GM21717 (cell line): ENCODE measurements around the gene ANGEL2.
"Not testable (repeated sequence)": the region's sequence is repeated elsewhere in the genome, so short reads cannot be mapped to it uniquely, and the experiment has no call there.

Source experiments
- ATAC-seq: cut with Tn5 transposase; IDR thresholded peaks from one replicate; pipeline ENCODE4 v1.9.1; 2021; ENCODE audit warnings: mild to moderate bottlenecking, moderate library complexity; ENCODE audit not compliant: unreplicated experiment

ANGEL2 gene

GRCh38 chr1:213015099-213016050, at the start of gene ANGEL2:
ANGEL2 (minus strand) TSS chr1:213015867; CDS start chr1:213015671, 196 bp downstream.
- peak; percentile 95 for ATAC-seq

GRCh38 chr1:213061263-213061662, 45.6 kb upstream of the ANGEL2 start:
- no peak for ATAC-seq

- no peak for ATAC-seq
Measured at GRCh38 chr1:213060836-213061235, 45.2 kb upstream of the ANGEL2 start.

- no peak for ATAC-seq
Measured at GRCh38 chr1:213057264-213058059, 41.8 kb upstream of the ANGEL2 start.

- ATAC-seq = no peak
Measured at GRCh38 chr1:213055767-213056166, 40.1 kb upstream of the ANGEL2 start.

- ATAC-seq = no peak
Measured at GRCh38 chr1:213054733-213055591, 39.3 kb upstream of the ANGEL2 start.

GRCh38 chr1:213054142-213054541, 38.5 kb upstream of the ANGEL2 start:
- ATAC-seq = no peak

- ATAC-seq = no peak
Measured at GRCh38 chr1:213053455-213053854, 37.8 kb upstream of the ANGEL2 start.

- ATAC-seq = no peak
Measured at GRCh38 chr1:213051881-213052202, 36.2 kb upstream of the ANGEL2 start.

GRCh38 chr1:213051127-213051880, 35.6 kb upstream of the ANGEL2 start, which contains the start of gene RPS6KC1:
RPS6KC1 (plus strand) TSS chr1:213051241; CDS start chr1:213051405, 164 bp downstream.
- peak; percentile 98 for ATAC-seq

- ATAC-seq = peak; percentile 32
Measured at GRCh38 chr1:213050745-213051126, 35.1 kb upstream of the ANGEL2 start.

GRCh38 chr1:213049232-213049631, 33.6 kb upstream of the ANGEL2 start:
- ATAC-seq = no peak

- not testable (repeated sequence) for ATAC-seq
Measured at GRCh38 chr1:213045321-213046226, 29.9 kb upstream of the ANGEL2 start.

GRCh38 chr1:213041443-213041842, 25.8 kb upstream of the ANGEL2 start:
- ATAC-seq = no peak

- no peak for ATAC-seq
Measured at GRCh38 chr1:213035573-213035972, 19.9 kb upstream of the ANGEL2 start.

- ATAC-seq = no peak
Measured at GRCh38 chr1:213034713-213035112, 19.0 kb upstream of the ANGEL2 start.

GRCh38 chr1:213032651-213033050, 17.0 kb upstream of the ANGEL2 start:
- ATAC-seq = no peak

- ATAC-seq = not testable (repeated sequence)
Measured at GRCh38 chr1:213027024-213027423, 11.4 kb upstream of the ANGEL2 start.

- no peak for ATAC-seq
Measured at GRCh38 chr1:213020016-213020415, 4.3 kb upstream of the ANGEL2 start.
